KOPT-K1 (cell line): ENCODE results near the gene TINCR.
"Not testable (repeated sequence)": the region's sequence is repeated elsewhere in the genome, so short reads cannot be mapped to it uniquely, and the experiment has no call there.

Experiments used
- H3K27ac ChIP-seq: fragments of 200-600 bp; sonication (generic); 2 replicates; pipeline ENCODE4 v1.5.1; 2016; ENCODE audit warnings: antibody characterized with exemption, mild to moderate bottlenecking, low read depth, low read length; ENCODE audit not compliant: poor library complexity, severe bottlenecking
- H3K36me3 ChIP-seq: fragments of 200-600 bp; sonication (generic); 2 replicates; pipeline ENCODE4 v1.5.1; 2017; ENCODE audit warnings: antibody characterized with exemption, mild to moderate bottlenecking, low read length, moderate library complexity; ENCODE audit not compliant: insufficient read depth
- H3K9me3 ChIP-seq: fragments of 200-600 bp; sonication (generic); 2 replicates; pipeline ENCODE4 v1.5.1; 2017; ENCODE audit warnings: antibody characterized with exemption, low read length, mild to moderate bottlenecking; ENCODE audit not compliant: insufficient read depth, poor library complexity, severe bottlenecking

Gene TINCR

DNA sequence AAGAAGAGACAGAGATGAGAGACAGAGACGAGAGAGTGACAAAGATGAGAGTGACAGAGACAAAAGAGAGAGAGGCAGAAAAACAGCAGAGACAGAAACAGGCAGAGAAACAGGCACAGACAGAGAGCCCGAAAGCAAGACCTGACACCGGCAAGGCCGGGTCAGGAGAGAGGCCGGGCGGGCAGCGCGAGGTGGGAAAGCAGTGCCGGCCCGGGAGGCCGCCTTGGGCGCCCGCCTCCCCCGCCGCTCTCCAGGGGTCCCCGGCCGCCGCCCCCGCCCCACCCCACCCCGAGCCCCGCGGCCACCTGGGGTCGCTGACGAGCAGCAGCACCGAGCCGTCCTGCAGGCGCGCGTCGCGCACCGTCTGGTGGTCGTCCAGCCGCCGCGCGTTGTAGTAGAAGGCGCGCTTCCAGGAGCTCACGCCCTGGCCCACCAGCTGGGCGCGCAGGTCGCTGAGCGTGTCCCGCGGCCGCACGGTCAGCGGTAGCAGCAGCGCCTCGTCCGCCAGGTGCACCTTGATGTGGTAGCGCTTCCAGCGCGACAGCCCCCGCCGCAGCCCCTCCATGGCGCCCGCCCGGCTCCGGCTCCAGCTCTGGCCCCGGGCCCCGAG lies at the start of gene TINCR:
Gene TINCR, minus strand, starts transcription at position 594 of the 610 bp plus-strand sequence.
- Histone ChIP-seq H3K27ac (no peak within 1 kb of the TSS), H3K36me3 (no peaks in the 10 kb centered on the region), H3K9me3 (no peaks in the 10 kb centered on the region)

- H3K27ac ChIP-seq = no peak overlapping the region
- H3K9me3 ChIP-seq = no peaks in the 10 kb centered on the region
- peaks cover 92% of the 10 kb centered on the region for H3K36me3 ChIP-seq
Observed at GRCh38 chr19:5617080-5617479, 49.3 kb upstream of the TINCR start.

DNA sequence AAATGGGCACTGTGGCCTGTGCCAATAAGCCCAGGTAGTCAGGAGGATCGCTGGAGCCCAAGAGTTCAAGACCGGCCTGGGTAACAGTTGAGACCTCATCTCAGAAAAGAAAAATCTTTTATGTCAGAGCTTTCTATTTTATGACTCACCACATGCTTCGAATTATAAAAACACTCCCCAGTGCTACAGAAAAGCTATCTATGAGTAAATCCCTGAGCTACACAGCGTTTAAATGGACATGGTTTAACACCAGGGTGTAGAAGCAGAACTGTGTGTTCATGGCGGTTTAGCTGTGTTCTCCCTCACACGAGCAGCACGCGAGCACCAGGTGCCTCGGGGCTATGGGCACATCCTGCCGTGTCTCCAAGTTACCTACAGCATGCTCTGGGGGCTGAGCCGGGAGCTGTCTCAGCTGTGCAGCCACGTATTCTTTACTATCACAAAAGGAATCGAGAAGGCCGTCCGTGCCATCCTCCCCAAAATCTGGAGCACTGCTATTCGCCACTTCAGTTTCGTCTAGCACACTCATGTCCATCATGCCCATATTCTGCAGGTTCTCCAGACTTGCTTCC lies 48.1 kb upstream of the TINCR start:
- Histone ChIP-seq H3K36me3 (peaks cover 94% of the 10 kb centered on the region), H3K9me3 (no peaks in the 10 kb centered on the region), H3K27ac (no peak overlapping the region)

DNA sequence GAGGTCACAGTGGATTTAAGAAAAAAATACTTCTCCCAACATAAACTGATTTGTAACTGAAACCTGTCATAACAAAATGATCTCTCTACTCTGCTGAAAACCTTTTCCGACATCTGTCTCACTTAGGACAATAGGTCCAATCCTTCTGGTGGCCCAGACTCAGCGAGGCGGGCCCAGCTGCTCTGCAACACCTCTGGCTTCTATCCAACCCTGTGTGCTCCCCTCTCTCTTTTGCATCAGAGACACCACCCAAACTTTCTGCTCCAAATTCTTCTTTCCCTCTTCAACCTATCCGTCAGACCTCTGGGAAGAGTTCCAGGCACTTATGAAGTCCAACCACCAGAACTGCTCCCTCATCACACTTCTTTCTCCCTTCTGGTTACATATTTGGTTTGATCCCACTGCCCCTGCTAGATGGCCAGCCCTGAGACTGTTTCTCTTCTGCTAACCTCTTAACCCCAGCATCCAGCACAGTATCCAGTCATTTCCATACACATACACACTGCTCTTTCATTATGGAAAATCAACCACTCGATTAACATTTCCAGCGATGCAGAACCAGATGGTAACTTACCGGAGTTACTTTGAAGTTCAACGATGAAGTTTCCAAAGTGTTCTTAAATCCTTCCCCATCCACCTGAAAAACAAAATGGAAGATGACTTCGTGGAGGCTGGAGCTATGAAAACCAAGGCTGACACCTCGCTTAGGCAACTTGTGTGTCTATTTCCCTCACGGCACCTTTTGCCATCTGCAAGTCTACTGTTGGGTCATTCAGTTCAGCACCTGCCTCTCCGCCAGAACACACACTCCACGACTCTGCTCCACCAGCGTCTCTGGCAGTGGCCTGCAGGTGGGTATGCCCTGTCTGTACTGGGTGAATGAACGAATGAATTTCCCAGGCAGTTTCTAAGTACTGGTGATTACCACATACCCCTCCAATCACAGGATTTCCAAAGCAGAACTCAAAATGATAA lies 45.4 kb upstream of the TINCR start:
- H3K36me3 ChIP-seq = peaks cover 94% of the 10 kb centered on the region

GRCh38 chr19:5609881-5610448 lies 42.2 kb upstream of the TINCR start:
- no peak overlapping the region for H3K27ac ChIP-seq
- no peaks in the 10 kb centered on the region for H3K9me3 ChIP-seq
- peaks cover 94% of the 10 kb centered on the region for H3K36me3 ChIP-seq

More for the DNA sequence above, 45.4 kb upstream of the TINCR start:
- Histone ChIP-seq H3K27ac (no peak overlapping the region), H3K9me3 (no peaks in the 10 kb centered on the region)

GRCh38 chr19:5608766-5609165 lies 41.0 kb upstream of the TINCR start:
- H3K9me3 ChIP-seq, H3K27ac ChIP-seq: not testable (repeated sequence)
- H3K36me3 ChIP-seq = peaks cover 94% of the 10 kb centered on the region

- peaks cover 94% of the 10 kb centered on the region for H3K36me3 ChIP-seq
- no peaks in the 10 kb centered on the region for H3K9me3 ChIP-seq
- no peak overlapping the region for H3K27ac ChIP-seq
Observed at GRCh38 chr19:5608291-5608690, 40.5 kb upstream of the TINCR start.

DNA sequence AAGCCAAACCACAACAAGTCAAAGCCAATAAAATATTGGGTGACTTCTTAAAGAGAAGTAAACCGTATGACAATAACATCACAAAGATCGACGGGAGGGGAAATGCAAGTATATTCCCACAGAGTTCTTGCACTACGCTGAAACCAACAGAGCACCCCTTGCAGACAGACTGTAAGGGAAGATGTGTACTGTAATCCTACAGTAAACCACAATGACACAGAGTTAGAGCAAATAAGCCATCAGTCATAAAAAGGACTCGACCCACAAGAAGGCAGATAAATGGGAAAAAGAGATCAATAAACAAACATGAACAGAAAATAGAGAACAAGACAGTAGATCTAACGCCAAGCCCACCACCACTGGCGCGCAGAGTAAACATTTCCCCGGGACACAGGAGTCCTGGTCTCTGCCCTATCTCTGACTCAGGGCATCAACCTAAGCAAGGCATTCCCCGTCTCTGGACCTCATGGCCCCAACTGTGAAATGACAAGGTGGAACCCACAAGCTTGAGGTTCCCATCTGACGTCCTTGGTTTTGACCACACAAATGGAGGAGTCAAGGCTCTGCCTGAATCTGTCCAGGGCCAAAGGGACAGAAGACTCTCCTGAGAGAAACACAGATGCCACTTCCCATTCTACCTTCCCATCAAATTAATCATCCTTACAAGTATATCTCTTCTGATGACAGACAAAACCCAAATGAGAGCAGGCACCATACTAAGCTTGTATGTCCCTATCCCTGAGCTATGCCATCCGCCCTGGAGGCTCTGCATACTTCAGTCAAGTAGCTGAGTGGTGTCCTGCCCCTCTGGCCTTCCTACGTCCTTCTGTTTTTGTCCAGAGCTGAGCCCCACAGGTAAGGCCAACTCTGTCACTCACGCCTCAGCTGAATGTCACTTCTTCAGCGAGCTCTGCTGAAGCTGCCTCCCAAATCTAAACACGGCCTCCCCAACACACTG lies 39.8 kb upstream of the TINCR start:
- Histone ChIP-seq H3K9me3 (no peaks in the 10 kb centered on the region), H3K27ac (no peak overlapping the region), H3K36me3 (peaks cover 94% of the 10 kb centered on the region)

- no peaks in the 10 kb centered on the region for H3K9me3 ChIP-seq
- H3K27ac ChIP-seq = no peak overlapping the region
- peaks cover 96% of the 10 kb centered on the region for H3K36me3 ChIP-seq
Observed at GRCh38 chr19:5605362-5605761, 37.6 kb upstream of the TINCR start.

DNA sequence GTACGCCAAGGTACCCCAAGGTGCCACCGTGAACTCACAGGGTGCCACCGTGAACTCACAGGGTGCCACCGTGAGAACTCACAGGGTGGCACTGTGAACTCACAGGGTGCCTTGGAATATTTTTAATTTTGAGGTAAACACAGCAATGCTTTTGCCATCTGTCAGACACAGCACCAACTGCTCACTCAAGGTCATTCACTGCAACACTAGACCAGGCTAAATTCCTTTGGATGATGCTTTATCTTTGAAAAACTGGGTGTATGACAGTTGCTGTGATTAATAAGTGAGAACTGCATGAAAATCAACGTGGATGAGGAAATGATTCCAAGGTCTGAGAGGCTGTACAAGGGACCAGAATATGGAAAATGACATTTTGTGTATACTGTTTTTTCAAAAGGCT lies 35.9 kb upstream of the TINCR start:
- Histone ChIP-seq H3K27ac (no peak overlapping the region), H3K9me3 (no peaks in the 10 kb centered on the region), H3K36me3 (peaks cover 96% of the 10 kb centered on the region)

DNA sequence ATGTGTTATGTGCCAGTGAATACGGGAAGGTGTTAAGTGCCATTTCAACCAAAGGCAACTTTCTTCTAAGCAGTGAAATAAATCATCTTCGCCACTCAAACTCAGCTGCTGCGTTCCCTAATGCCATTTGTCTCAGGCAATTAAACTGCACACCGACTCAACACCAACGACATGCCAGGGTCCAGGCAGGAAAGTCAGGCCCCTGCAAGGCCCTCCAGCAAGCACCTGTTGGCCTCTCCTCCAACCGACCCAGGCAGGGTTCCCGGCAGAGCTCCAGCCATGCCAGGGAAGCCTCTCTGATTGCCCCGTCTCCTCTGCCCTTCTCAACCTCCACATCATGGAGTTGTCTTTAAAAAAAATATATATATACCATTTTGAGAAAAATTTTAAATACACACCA lies 33.0 kb upstream of the TINCR start:
- peaks cover 96% of the 10 kb centered on the region for H3K36me3 ChIP-seq
- no peaks in the 10 kb centered on the region for H3K9me3 ChIP-seq

DNA sequence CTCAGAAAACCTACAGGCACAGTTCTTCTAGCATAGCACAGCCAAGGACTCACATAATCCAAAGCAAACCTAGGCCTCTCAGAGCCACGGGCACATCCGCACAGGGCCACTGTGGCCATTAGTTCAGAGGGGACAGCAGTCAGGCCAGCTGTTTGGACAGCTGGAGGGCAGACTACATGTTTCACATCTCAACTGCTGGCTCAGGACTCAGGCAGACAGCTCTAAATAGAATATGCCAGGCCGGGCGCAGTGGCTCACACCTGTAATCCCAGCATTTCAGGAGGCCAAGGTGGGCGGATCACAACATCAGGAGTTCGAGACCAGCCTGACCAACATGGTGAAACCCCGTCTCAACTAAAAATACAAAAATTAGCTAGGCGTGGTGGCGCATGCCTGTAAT lies 28.0 kb upstream of the TINCR start:
- Histone ChIP-seq H3K36me3 (peaks cover 100% of the 10 kb centered on the region), H3K27ac (no peak overlapping the region)

More for the DNA sequence above, 33.0 kb upstream of the TINCR start:
- no peak overlapping the region for H3K27ac ChIP-seq

GRCh38 chr19:5595129-5595528 lies 27.4 kb upstream of the TINCR start:
- H3K27ac ChIP-seq = no peak overlapping the region
- H3K9me3 ChIP-seq = no peaks in the 10 kb centered on the region
- peaks cover 100% of the 10 kb centered on the region for H3K36me3 ChIP-seq

More for the DNA sequence above, 28.0 kb upstream of the TINCR start:
- no peaks in the 10 kb centered on the region for H3K9me3 ChIP-seq

GRCh38 chr19:5594521-5594950 lies 26.8 kb upstream of the TINCR start:
- H3K36me3 ChIP-seq = peaks cover 100% of the 10 kb centered on the region
- H3K9me3 ChIP-seq = no peaks in the 10 kb centered on the region
- H3K27ac ChIP-seq = no peak overlapping the region
